HG03095 (cell line): ENCODE data around the gene DPY30.
A peak's percentile ranks its signal among the peaks of the same experiment; 100 is the strongest.

Experiments used
- ATAC-seq: cut with Tn5 transposase; IDR thresholded peaks from one replicate; pipeline ENCODE4 v1.9.1; 2021; ENCODE audit warnings: moderate library complexity; ENCODE audit not compliant: unreplicated experiment

DPY30 gene

DNA sequence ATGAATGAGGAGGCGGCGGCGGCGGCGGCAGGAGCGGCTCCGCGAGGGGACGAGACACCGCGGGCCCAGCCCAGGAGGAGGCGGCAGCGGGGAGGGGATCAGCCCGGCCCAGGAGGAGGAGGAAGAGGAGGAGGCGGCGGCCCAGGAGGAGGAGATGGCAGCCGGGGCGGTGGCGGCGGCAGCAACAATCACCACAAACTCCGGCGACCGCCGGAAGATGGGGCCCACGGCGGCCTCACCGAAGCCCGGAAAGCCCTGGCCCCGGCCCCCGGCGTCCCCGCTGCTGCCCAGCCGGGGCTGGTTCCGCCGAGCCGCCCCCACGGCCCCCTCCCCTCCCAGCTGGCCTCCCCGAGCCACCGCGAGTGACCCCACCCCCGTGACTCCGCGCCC is 29.3 kb downstream of the DPY30 start:
- ATAC-seq: peak; percentile 47

GRCh38 chr2:32009516-32010256 is 29.9 kb downstream of the DPY30 start:
- ATAC-seq: peak; percentile 18

DNA sequence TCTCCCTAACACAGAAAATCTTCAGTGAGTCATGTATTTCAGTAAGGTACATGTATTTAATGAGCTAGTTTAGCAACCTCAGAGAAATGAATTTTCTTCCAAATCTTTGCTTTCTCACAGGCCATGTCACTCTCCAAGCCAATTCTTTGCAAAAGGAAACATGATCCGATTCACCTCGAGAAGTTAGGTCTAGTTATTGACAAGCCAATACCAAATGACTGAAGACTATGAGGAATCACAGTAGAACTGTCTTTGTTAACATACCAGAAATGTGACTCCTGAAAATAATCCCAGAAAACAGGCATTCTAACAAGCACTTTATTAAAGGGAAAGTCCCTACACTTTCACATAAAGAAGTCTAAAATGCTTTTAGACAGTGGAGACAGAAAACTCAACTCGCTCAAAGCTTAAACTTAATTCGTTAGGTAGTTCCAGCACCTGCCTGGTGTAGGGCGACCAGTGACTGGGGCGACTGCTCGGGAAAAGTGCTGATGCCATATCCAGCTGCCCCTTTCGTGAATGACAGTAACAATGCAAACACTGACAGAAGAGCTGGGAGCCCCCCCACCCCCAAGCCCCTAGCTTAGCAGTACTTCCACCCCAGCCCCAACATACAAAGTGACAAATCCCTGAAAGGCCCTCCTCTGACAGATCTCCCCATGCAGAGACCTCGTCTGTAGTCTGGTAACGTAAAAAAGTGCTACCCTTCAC is 30.6 kb downstream of the DPY30 start:
- no peak for ATAC-seq

GRCh38 chr2:32007121-32007391 is 32.5 kb downstream of the DPY30 start:
- ATAC-seq: no peak

GRCh38 chr2:32005371-32005976 is 34.1 kb downstream of the DPY30 start:
- ATAC-seq: no peak

GRCh38 chr2:32003791-32004190 is 35.8 kb downstream of the DPY30 start:
- ATAC-seq: no peak

- ATAC-seq: no peak
Observed at GRCh38 chr2:32002406-32002805, 37.2 kb downstream of the DPY30 start.

DNA sequence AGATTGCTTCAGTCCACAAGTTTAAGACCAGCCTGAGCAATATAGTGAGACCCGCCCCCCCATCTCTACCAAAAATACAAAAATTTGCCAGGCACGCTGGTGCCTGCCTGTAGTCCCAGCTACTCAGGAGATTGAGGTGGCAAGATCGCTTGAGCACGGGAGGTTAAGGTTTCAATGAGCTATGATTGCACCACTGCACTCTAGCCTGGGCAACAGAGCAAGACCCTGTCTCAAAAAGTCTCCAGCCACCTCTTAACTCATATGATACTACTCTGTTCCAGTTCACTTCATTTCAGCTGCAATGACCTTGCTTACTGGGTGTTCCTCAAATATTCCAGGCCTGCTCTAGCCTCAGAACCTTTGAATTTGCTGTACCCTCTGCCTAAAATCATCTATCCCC is 40.2 kb downstream of the DPY30 start:
- no peak for ATAC-seq

- no peak for ATAC-seq
Observed at GRCh38 chr2:31998731-31999383, 40.7 kb downstream of the DPY30 start.

- ATAC-seq: no peak
Observed at GRCh38 chr2:31997653-31998052, 42.0 kb downstream of the DPY30 start.

- no peak for ATAC-seq
Observed at GRCh38 chr2:31996571-31997150, 42.9 kb downstream of the DPY30 start.

DNA sequence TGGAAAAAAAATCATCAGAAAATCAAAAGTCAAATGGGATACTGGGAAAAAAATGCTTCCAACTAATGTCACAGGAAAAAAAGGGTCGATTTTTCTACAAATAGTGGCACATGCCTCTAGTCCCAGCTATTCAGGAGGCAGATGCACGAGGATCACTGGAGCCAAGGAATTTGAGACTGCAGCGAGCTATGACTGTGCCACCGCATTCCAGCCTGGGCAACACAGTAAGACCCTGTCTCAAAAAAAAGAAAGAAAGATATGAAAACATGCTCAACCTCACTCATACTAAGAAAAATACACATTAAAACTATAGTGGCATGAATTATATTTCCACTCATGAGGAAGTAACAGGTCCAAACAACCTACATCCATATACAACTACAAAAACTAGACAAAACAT is 46.7 kb downstream of the DPY30 start:
- ATAC-seq: no peak

GRCh38 chr2:31992025-31992579 is 47.5 kb downstream of the DPY30 start:
- no peak for ATAC-seq

DNA sequence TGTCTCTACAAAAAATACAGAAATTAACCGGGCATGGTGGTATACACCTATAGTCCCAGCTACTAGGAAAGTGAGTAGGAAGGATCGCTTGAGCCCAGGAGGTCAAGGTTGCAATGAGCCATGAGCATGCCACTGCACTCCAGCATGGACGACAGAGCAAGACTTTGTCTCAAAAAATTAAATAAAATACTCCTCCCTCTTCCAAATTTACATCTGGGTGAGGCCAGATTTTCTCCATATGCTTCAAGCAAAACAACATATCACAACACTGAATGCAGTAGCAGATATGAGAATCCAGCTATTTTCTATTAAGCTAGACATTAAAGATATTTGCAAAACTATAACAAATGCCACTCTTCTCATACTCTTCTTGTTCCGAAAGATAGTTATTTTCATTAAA is 49.7 kb downstream of the DPY30 start:
- no peak for ATAC-seq

GRCh38 chr2:31987454-31988220 is 52.0 kb downstream of the DPY30 start:
- ATAC-seq: no peak

- no peak for ATAC-seq
Observed at GRCh38 chr2:31986906-31987305, 52.7 kb downstream of the DPY30 start.

DNA sequence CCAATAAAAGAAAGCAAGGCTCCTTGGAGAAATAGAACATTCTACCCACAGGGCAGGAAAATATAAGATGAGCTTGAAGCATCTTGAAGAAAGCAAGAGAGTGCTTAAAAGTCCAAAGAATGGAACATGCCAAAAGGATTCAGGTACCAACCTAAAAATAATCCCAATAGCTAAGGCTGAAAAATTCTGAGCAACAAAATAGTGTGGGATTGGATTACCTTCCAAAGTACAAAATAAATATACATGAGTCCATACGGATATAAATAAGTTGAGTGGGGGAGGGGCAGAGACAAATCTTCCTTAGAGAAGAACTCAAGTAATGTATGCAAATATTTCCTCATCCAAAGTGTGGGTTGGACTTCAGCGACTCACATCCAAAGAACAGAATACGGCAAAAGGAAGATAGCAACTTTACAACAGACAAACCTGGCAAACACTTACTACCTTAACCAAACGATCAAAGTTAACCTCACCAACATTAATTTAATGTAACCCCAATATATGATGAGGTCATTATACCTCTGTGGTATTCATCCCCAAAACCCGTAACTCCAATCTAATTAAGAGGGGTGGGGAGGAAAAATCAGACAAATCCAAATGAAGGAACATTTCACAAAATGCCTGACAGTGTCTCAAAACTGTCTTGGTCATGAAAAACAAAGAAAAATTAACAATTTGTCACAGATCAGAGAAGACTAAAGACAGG is 55.7 kb downstream of the DPY30 start:
- no peak for ATAC-seq

GRCh38 chr2:31980674-31981356 is 58.8 kb downstream of the DPY30 start:
- peak; percentile 98 for ATAC-seq

- ATAC-seq: no peak
Observed at GRCh38 chr2:31979956-31980355, 59.6 kb downstream of the DPY30 start.
